Hepatocyte (in vitro differentiated cells): ENCODE results near the gene CBL. TPM values are rescaled to one million over a fixed set of nuclear protein-coding genes. Genes with fewer than 3 reads are reported as not detected.
"Not testable (repeated sequence)": the region's sequence is repeated elsewhere in the genome, so short reads cannot be mapped to it uniquely, and the experiment has no call there.

Experiments used
- DNase-seq: peaks from one replicate; pipeline ENCODE4 v3.0.0-alpha.2; 2016; ENCODE audit warnings: low spot score
- H2AFZ ChIP-seq: fragments of 200-600 bp; sonication (generic); 2 replicates; pipeline ENCODE4 v1.6.0; 2016; ENCODE audit warnings: antibody characterized with exemption, mild to moderate bottlenecking
- H3K27ac ChIP-seq: fragments of 200-600 bp; sonication (generic); 2 replicates; pipeline ENCODE4 v1.5.1; 2016; ENCODE audit warnings: mild to moderate bottlenecking
- H3K27me3 ChIP-seq: fragments of 200-600 bp; sonication (generic); 2 replicates; pipeline ENCODE4 v1.6.1; 2016
- H3K36me3 ChIP-seq: fragments of 200-600 bp; sonication (generic); replicated peaks from 2 replicates; pipeline ENCODE4 v1.5.1; 2016; ENCODE audit warnings: low read depth; ENCODE audit not compliant: insufficient read depth
- H3K4me1 ChIP-seq: fragments of 200-600 bp; sonication (generic); 2 replicates; pipeline ENCODE4 v1.5.1; 2016; ENCODE audit warnings: mild to moderate bottlenecking, moderate library complexity; ENCODE audit not compliant: insufficient read depth
- H3K4me2 ChIP-seq: fragments of 200-600 bp; sonication (generic); 2 replicates; pipeline ENCODE4 v1.6.0; 2016
- H3K4me3 ChIP-seq: fragments of 200-600 bp; sonication (generic); 2 replicates; pipeline ENCODE4 v1.5.1; 2016; ENCODE audit warnings: mild to moderate bottlenecking
- H3K79me2 ChIP-seq: fragments of 200-600 bp; sonication (generic); 2 replicates; pipeline ENCODE4 v1.6.0; 2017; ENCODE audit warnings: mild to moderate bottlenecking
- H3K9me2 ChIP-seq: fragments of 200-600 bp; sonication (generic); replicated peaks from 2 replicates; pipeline ENCODE4 v1.6.0; 2017; ENCODE audit warnings: mild to moderate bottlenecking; ENCODE audit not compliant: insufficient read depth
- H3K9me3 ChIP-seq: fragments of 200-600 bp; sonication (generic); 2 replicates; pipeline ENCODE4 v1.5.1; 2016; ENCODE audit warnings: low read depth, mild to moderate bottlenecking
- H4K20me1 ChIP-seq: fragments of 200-600 bp; sonication (generic); 2 replicates; pipeline ENCODE4 v1.6.0; 2016; ENCODE audit warnings: mild to moderate bottlenecking; ENCODE audit not compliant: insufficient read depth, poor library complexity, severe bottlenecking
- CTCF ChIP-seq: fragments of 200-600 bp; sonication (generic); IDR thresholded peaks from 2 replicates; pipeline ENCODE4 v1.5.1; 2016; ENCODE audit warnings: antibody characterized with exemption, mild to moderate bottlenecking; ENCODE audit not compliant: poor library complexity
- EZH2 ChIP-seq: fragments of 200-600 bp; sonication (generic); IDR thresholded peaks from 2 replicates; pipeline ENCODE4 v1.6.1; 2016; ENCODE audit warnings: antibody characterized with exemption, mild to moderate bottlenecking, borderline replicate concordance
- EZH2phosphoT487 ChIP-seq: fragments of 200-600 bp; sonication (generic); IDR thresholded peaks from one replicate; pipeline ENCODE4 v1.6.1; 2018; ENCODE audit warnings: antibody characterized with exemption, mild to moderate bottlenecking, low read depth, moderate library complexity; ENCODE audit not compliant: unreplicated experiment, severe bottlenecking
- WGBS: methylation state at CpG from one replicate; pipeline ENCODE4 v1.1.6; 2016; ENCODE audit warnings: low lambda C conversion rate; ENCODE audit errors: missing lambda C conversion rate; 5-methylcytosine and 5-hydroxymethylcytosine counted together
- polyA plus RNA-seq: library from polyadenylated mRNA; unstranded; fragments of >200 nt; fragmentation: Nextera tagmentation; extraction: Ambion mirVana; gene quantifications from 2 replicates; pipeline ENCODE4 v1.2.1, GENCODE V29; 2016
- total RNA-seq: library from RNA; depleted of rRNA; stranded (reverse); fragments of >200 nt; gene quantifications from 2 replicates; pipeline ENCODE4 v1.2.3, GENCODE V29; 2014

The CBL gene
- total and polyA plus RNA-seq, 2 experiments from 2014 or later: 6.6 to 15.6 TPM

GRCh38 chr11:119188887-119189286, 17.3 kb upstream of the CBL start:
- Histone ChIP-seq H3K9me3 (no peaks in the 10 kb centered on the region), H3K4me3 (no peak overlapping the region), H3K79me2 (no peaks in the 10 kb centered on the region), H3K4me1 (peaks cover 7% of the 10 kb centered on the region), H3K4me2 (no peak overlapping the region), H3K27me3 (no peaks in the 10 kb centered on the region), H3K36me3 (no peaks in the 10 kb centered on the region), H2AFZ (no peak overlapping the region), H4K20me1 (no peaks in the 10 kb centered on the region), H3K9me2 (no peaks in the 10 kb centered on the region), H3K27ac (no peak overlapping the region)
- no peak for DNase-seq
- TF ChIP-seq EZH2phosphoT487 (no peak), EZH2 (no peak), CTCF (no peak)
- WGBS: 93% methylated on average over 8 of the region's 8 CpGs

- H3K9me3 ChIP-seq: no peaks in the 10 kb centered on the region
- no peaks in the 10 kb centered on the region for H3K79me2 ChIP-seq
- peaks cover 7% of the 10 kb centered on the region for H3K4me1 ChIP-seq
- H3K36me3 ChIP-seq: no peaks in the 10 kb centered on the region
- no peaks in the 10 kb centered on the region for H3K9me2 ChIP-seq
- DNase-seq: no peak
- no peaks in the 10 kb centered on the region for H4K20me1 ChIP-seq
- no peak for TF ChIP-seq EZH2phosphoT487
- TF ChIP-seq EZH2: no peak
- no peak for TF ChIP-seq CTCF
- H2AFZ ChIP-seq: no peak overlapping the region
- H3K27ac ChIP-seq: no peak overlapping the region
- H3K4me3 ChIP-seq: no peak overlapping the region
- H3K27me3 ChIP-seq: no peaks in the 10 kb centered on the region
- no peak overlapping the region for H3K4me2 ChIP-seq
- 79% methylated on average over 4 of the region's 4 CpGs for WGBS
These were observed 16.7 kb upstream of the CBL start for GRCh38 chr11:119189393-119189792.

GRCh38 chr11:119190531-119190930, 15.6 kb upstream of the CBL start:
- Histone ChIP-seq H3K79me2 (no peaks in the 10 kb centered on the region), H3K4me1 (peaks cover 7% of the 10 kb centered on the region), H3K9me2 (no peaks in the 10 kb centered on the region), H3K4me2 (no peak overlapping the region), H3K4me3 (no peak overlapping the region), H3K27ac (no peak overlapping the region), H4K20me1 (no peaks in the 10 kb centered on the region), H3K27me3 (no peaks in the 10 kb centered on the region), H2AFZ (no peak overlapping the region), H3K36me3 (no peaks in the 10 kb centered on the region), H3K9me3 (no peaks in the 10 kb centered on the region)
- no peak for DNase-seq
- TF ChIP-seq EZH2: no peak
- 93% methylated on average over 9 of the region's 9 CpGs for WGBS

- H4K20me1 ChIP-seq, H3K36me3 ChIP-seq, H3K4me2 ChIP-seq, H3K27me3 ChIP-seq, H3K4me3 ChIP-seq, H3K27ac ChIP-seq, H3K9me3 ChIP-seq, DNase-seq, H2AFZ ChIP-seq, H3K9me2 ChIP-seq, H3K4me1 ChIP-seq, H3K79me2 ChIP-seq: not testable (repeated sequence)
- WGBS: 70% methylated on average over 14 of the region's 14 CpGs
These were observed 14.9 kb upstream of the CBL start for GRCh38 chr11:119191265-119191664.

- Histone ChIP-seq H3K4me3 (no peak overlapping the region), H4K20me1 (no peaks in the 10 kb centered on the region), H2AFZ (no peak overlapping the region), H3K9me3 (no peaks in the 10 kb centered on the region), H3K36me3 (no peaks in the 10 kb centered on the region), H3K79me2 (no peaks in the 10 kb centered on the region), H3K9me2 (no peaks in the 10 kb centered on the region), H3K4me1 (peaks cover 7% of the 10 kb centered on the region), H3K27me3 (no peaks in the 10 kb centered on the region), H3K4me2 (no peak overlapping the region), H3K27ac (no peak overlapping the region)
- DNase-seq: no peak
- no peak for TF ChIP-seq CTCF
- TF ChIP-seq EZH2: no peak
- no peak for TF ChIP-seq EZH2phosphoT487
- 96% methylated on average over 3 of the region's 3 CpGs for WGBS
These were observed 14.0 kb upstream of the CBL start for GRCh38 chr11:119192111-119192510.
